Loucy (cell line): ENCODE results near the gene OSTM1.
A peak's percentile ranks its signal among the peaks of the same experiment; 100 is the strongest.

Experiments used
- H2AFZ ChIP-seq: fragments of 200-600 bp; sonication (generic); 2 replicates; pipeline ENCODE4 v1.6.0; 2016; ENCODE audit warnings: antibody characterized with exemption, mild to moderate bottlenecking, low read length, moderate library complexity
- H3F3A ChIP-seq: fragments of 200-600 bp; 2 replicates; pipeline ENCODE4 v1.6.0; 2016; ENCODE audit warnings: antibody characterized with exemption, low read depth, mild to moderate bottlenecking
- H3K27me3 ChIP-seq: fragments of 200-600 bp; sonication (generic); 2 replicates; pipeline ENCODE4 v1.6.1; 2014; ENCODE audit warnings: low read length, mild to moderate bottlenecking; ENCODE audit not compliant: insufficient read depth, poor library complexity, severe bottlenecking
- H3K36me3 ChIP-seq: fragments of 200-600 bp; sonication (generic); 2 replicates; pipeline ENCODE4 v1.6.1; 2016; ENCODE audit warnings: low read length; ENCODE audit not compliant: insufficient read depth
- H3K4me1 ChIP-seq: fragments of 200-600 bp; sonication (generic); 2 replicates; pipeline ENCODE4 v1.5.1; 2014; ENCODE audit warnings: low read length, mild to moderate bottlenecking; ENCODE audit not compliant: insufficient read depth, poor library complexity, severe bottlenecking
- H3K4me2 ChIP-seq: fragments of 200-600 bp; sonication (generic); 2 replicates; pipeline ENCODE4 v1.6.0; 2014; ENCODE audit warnings: antibody characterized with exemption, low read length, low read depth, mild to moderate bottlenecking; ENCODE audit not compliant: poor library complexity, severe bottlenecking
- H3K4me3 ChIP-seq: fragments of 200-600 bp; sonication (generic); 2 replicates; pipeline ENCODE4 v1.5.1; 2014; ENCODE audit warnings: low read length, mild to moderate bottlenecking, mixed read lengths; ENCODE audit not compliant: poor library complexity, severe bottlenecking
- H3K79me2 ChIP-seq: fragments of 200-600 bp; sonication (generic); 2 replicates; pipeline ENCODE4 v1.6.1; 2014; ENCODE audit warnings: low read length; ENCODE audit not compliant: insufficient read depth
- H3K9ac ChIP-seq: fragments of 200-600 bp; sonication (generic); 2 replicates; pipeline ENCODE4 v1.6.0; 2014; ENCODE audit warnings: mild to moderate bottlenecking, low read depth, low read length, moderate library complexity; ENCODE audit not compliant: poor library complexity, severe bottlenecking
- H3K9me2 ChIP-seq: fragments of 200-600 bp; sonication (generic); replicated peaks from 2 replicates; pipeline ENCODE4 v1.6.1; 2016; ENCODE audit warnings: low read depth, low read length, mixed read lengths
- H3K9me3 ChIP-seq: fragments of 200-600 bp; sonication (generic); 2 replicates; pipeline ENCODE4 v1.6.1; 2014; ENCODE audit warnings: mild to moderate bottlenecking, antibody characterized with exemption, low read length, low read depth; ENCODE audit not compliant: insufficient read depth
- H4K20me1 ChIP-seq: fragments of 200-600 bp; sonication (generic); 2 replicates; pipeline ENCODE4 v1.6.0; 2014; ENCODE audit warnings: antibody characterized with exemption, low read length, mild to moderate bottlenecking; ENCODE audit not compliant: insufficient read depth, poor library complexity, severe bottlenecking
- EZH2phosphoT487 ChIP-seq: fragments of 200-600 bp; IDR thresholded peaks from 2 replicates; pipeline ENCODE4 v1.6.1; 2018; ENCODE audit warnings: antibody characterized with exemption, mild to moderate bottlenecking, moderate library complexity, borderline replicate concordance
- TF ChIP-seq, protein P1 (sequence below): fragments of 200-600 bp; sonication (generic); conservative IDR thresholded peaks from 2 replicates; pipeline ENCODE4 v1.5.1; 2014; ENCODE audit warnings: mild to moderate bottlenecking, antibody characterized with exemption, low read length

Gene OSTM1, protein sequence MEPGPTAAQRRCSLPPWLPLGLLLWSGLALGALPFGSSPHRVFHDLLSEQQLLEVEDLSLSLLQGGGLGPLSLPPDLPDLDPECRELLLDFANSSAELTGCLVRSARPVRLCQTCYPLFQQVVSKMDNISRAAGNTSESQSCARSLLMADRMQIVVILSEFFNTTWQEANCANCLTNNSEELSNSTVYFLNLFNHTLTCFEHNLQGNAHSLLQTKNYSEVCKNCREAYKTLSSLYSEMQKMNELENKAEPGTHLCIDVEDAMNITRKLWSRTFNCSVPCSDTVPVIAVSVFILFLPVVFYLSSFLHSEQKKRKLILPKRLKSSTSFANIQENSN

DNA sequence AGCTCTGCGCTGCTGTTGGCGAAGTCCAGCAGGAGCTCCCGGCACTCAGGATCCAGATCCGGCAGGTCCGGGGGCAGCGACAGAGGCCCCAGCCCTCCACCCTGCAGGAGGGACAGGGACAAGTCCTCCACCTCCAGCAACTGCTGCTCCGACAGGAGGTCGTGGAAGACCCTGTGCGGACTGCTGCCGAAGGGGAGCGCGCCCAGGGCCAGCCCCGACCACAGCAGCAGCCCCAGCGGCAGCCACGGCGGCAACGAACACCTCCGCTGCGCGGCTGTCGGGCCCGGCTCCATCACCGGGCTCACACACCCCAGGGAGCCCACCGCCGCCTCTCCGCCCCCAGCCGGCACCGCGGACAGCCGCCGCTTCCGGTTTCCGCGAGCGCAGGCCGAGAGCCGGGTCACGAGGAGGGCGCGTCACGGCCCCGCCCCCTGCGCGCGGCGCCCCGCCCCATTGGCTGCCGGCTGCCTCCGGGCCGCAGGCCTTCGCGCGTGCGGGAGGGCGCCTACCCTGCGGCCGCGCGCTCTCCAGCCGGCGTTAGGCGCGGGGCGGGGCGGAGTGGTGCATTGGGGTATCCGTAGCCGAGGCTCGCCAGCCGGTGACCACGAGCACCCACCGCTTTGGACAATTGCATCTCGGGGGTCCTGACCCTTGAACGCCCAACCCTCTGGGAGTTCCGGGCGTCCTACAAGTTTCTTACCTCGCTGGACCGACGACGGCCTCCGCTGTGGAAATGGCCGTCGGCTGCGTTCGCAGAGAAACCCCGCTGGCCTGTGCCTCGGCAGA, at the start of gene OSTM1:
Gene OSTM1 (minus strand): TSS at position 383 of the 786 bp plus-strand sequence. CDS start 90 bp downstream, at position 293.
- peaks cover 20% of the 10 kb centered on the region; the same call in 1 of the 2 replicates for H3K79me2 ChIP-seq
- H3K4me2 ChIP-seq: peak within 1 kb of the TSS; percentile 89

DNA sequence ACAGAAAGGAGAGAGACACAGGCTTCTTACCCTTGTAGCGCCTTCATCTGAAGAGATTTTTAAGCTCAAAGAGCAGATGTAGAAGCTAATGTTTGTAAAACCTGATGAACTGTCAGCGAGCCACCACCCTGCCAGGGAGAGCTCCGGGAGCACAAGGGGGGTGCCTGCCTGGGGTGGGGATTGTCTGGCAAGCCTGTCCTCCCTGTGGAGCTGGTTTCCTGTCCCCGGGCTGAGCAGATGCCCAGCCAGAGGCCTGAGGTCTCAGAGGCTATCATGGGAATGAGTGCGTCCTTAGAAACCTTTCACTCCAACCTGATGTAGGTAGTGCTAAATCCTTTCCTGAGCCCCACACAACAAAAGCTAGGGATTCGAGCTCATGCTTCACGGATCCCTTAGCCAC, 49.4 kb upstream of the OSTM1 start:
- Histone ChIP-seq H3K4me2 (no peak overlapping the region), H3K9me3 (no peaks in the 10 kb centered on the region), H3F3A (no peaks in the 10 kb centered on the region), H4K20me1 (no peaks in the 10 kb centered on the region), H3K9me2 (no peaks in the 10 kb centered on the region), H3K4me1 (no peaks in the 10 kb centered on the region), H3K79me2 (no peaks in the 10 kb centered on the region), H3K9ac (no peak overlapping the region), H3K4me3 (no peak overlapping the region), H3K27me3 (peaks cover 7% of the 10 kb centered on the region), H3K36me3 (no peaks in the 10 kb centered on the region), H2AFZ (no peak overlapping the region)
- TF ChIP-seq, protein P1, sequence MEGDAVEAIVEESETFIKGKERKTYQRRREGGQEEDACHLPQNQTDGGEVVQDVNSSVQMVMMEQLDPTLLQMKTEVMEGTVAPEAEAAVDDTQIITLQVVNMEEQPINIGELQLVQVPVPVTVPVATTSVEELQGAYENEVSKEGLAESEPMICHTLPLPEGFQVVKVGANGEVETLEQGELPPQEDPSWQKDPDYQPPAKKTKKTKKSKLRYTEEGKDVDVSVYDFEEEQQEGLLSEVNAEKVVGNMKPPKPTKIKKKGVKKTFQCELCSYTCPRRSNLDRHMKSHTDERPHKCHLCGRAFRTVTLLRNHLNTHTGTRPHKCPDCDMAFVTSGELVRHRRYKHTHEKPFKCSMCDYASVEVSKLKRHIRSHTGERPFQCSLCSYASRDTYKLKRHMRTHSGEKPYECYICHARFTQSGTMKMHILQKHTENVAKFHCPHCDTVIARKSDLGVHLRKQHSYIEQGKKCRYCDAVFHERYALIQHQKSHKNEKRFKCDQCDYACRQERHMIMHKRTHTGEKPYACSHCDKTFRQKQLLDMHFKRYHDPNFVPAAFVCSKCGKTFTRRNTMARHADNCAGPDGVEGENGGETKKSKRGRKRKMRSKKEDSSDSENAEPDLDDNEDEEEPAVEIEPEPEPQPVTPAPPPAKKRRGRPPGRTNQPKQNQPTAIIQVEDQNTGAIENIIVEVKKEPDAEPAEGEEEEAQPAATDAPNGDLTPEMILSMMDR: no peak
- TF ChIP-seq EZH2phosphoT487: no peak

More for the DNA sequence above, at the start of gene OSTM1:
- peak within 1 kb of the TSS; percentile 96 for H3K4me3 ChIP-seq
- H3K9me2 ChIP-seq: no peaks in the 10 kb centered on the region
- H3K9me3 ChIP-seq: no peaks in the 10 kb centered on the region
- H3K4me1 ChIP-seq: peaks cover 37% of the 10 kb centered on the region
- no peaks in the 10 kb centered on the region for H3F3A ChIP-seq
- H2AFZ ChIP-seq: peak within 1 kb of the TSS; percentile 99
- H4K20me1 ChIP-seq: peaks cover 2% of the 10 kb centered on the region
- no peaks in the 10 kb centered on the region for H3K36me3 ChIP-seq
- TF ChIP-seq EZH2phosphoT487: no peak
- TF ChIP-seq, protein P1: no peak
- no peaks in the 10 kb centered on the region for H3K27me3 ChIP-seq
- peak within 1 kb of the TSS; percentile 88 for H3K9ac ChIP-seq

DNA sequence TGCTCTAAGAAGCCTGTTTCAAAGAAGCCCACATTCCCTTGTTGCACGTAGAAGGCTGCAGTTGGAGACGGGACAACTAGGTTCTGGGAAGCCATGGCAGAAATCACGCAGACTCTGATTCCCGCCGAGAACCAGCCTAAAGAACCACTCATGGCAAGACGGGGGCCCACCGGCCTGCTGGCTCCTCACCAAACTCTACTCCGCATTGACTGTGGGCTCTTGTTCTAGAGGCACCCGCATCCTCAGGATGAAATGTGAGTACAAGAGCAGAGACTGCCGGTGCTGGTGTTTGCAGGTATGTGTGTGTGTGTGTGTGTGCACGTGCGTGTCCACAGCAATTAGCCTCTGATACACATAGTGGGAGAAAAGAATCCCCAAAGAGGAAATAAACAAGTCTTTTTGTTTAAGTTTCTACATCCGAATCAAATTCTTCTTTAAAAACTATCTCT, 49.0 kb upstream of the OSTM1 start:
- no peaks in the 10 kb centered on the region for H3K4me1 ChIP-seq
- H3K36me3 ChIP-seq: no peaks in the 10 kb centered on the region
- no peak overlapping the region for H2AFZ ChIP-seq
- no peak overlapping the region for H3K9ac ChIP-seq
- H3K79me2 ChIP-seq: no peaks in the 10 kb centered on the region
- H4K20me1 ChIP-seq: no peaks in the 10 kb centered on the region
- no peak overlapping the region for H3K4me2 ChIP-seq
- H3K27me3 ChIP-seq: peaks cover 7% of the 10 kb centered on the region
- TF ChIP-seq EZH2phosphoT487: no peak
- TF ChIP-seq, protein P1: no peak
- H3F3A ChIP-seq: no peaks in the 10 kb centered on the region
- H3K4me3 ChIP-seq: no peak overlapping the region
- no peaks in the 10 kb centered on the region for H3K9me3 ChIP-seq
- no peaks in the 10 kb centered on the region for H3K9me2 ChIP-seq
